H9 (cell line): ENCODE data around the gene ENAM. TPM values are rescaled to one million over a fixed set of nuclear protein-coding genes. Genes with fewer than 3 reads are reported as not detected.

Experiments used
- DNase-seq: peaks from one replicate; pipeline ENCODE4 v3.0.0-alpha.2; 2017
- H2AFZ ChIP-seq: one replicate; pipeline ENCODE4 v1.6.1; 2013; ENCODE audit warnings: mild to moderate bottlenecking, low read length, control low read depth, moderate library complexity
- H2AK5ac ChIP-seq: 2 replicates; pipeline ENCODE4 v1.6.1; 2013; ENCODE audit warnings: low read length, control low read depth, mixed read lengths; ENCODE audit not compliant: insufficient read length
- H2BK120ac ChIP-seq: one replicate; pipeline ENCODE4 v1.6.1; 2013; ENCODE audit warnings: low read depth, mild to moderate bottlenecking, low read length, control low read depth, inconsistent platforms; ENCODE audit not compliant: poor library complexity, severe bottlenecking
- H2BK12ac ChIP-seq: 2 replicates; pipeline ENCODE4 v1.6.1; 2013; ENCODE audit warnings: low read length, control low read depth, mixed read lengths, low read depth; ENCODE audit not compliant: insufficient read length
- H2BK15ac ChIP-seq: 2 replicates; pipeline ENCODE4 v1.6.1; 2013; ENCODE audit warnings: low read depth, low read length, control low read depth
- H2BK20ac ChIP-seq: one replicate; pipeline ENCODE4 v1.6.1; 2013; ENCODE audit warnings: low read depth, mild to moderate bottlenecking, low read length, control low read depth, inconsistent platforms; ENCODE audit not compliant: poor library complexity, severe bottlenecking
- H2BK5ac ChIP-seq: 2 replicates; pipeline ENCODE4 v1.6.1; 2013; ENCODE audit warnings: low read length, control low read depth, mixed read lengths; ENCODE audit not compliant: insufficient read length
- H3K14ac ChIP-seq: 2 replicates; pipeline ENCODE4 v1.6.1; 2013; ENCODE audit warnings: low read length, control low read depth; ENCODE audit not compliant: insufficient read depth
- H3K18ac ChIP-seq: 2 replicates; pipeline ENCODE4 v1.6.1; 2013; ENCODE audit warnings: low read depth, mild to moderate bottlenecking, mixed read lengths, low read length, control low read depth; ENCODE audit not compliant: insufficient read length
- H3K23ac ChIP-seq: 2 replicates; pipeline ENCODE4 v1.6.1; 2013; ENCODE audit warnings: low read length, control low read depth, mixed read lengths, low read depth; ENCODE audit not compliant: insufficient read length
- H3K23me2 ChIP-seq: 2 replicates; pipeline ENCODE4 v1.6.1; 2013; ENCODE audit warnings: low read depth, mild to moderate bottlenecking, mixed read lengths, low read length, control low read depth; ENCODE audit not compliant: insufficient read length, poor library complexity, severe bottlenecking
- H3K27ac ChIP-seq: 2 replicates; pipeline ENCODE4 v1.5.1; 2013; ENCODE audit warnings: low read length, control low read depth, mixed read lengths, low read depth; ENCODE audit not compliant: insufficient read length
- H3K27me3 ChIP-seq: 2 replicates; pipeline ENCODE4 v1.6.1; 2013; ENCODE audit warnings: low read length, control low read depth, inconsistent platforms; ENCODE audit not compliant: insufficient read depth
- H3K4ac ChIP-seq: 2 replicates; pipeline ENCODE4 v1.6.1; 2013; ENCODE audit warnings: low read depth, mild to moderate bottlenecking, control low read depth, inconsistent platforms, low read length, moderate library complexity
- H3K4me1 ChIP-seq: 2 replicates; pipeline ENCODE4 v1.6.1; 2013; ENCODE audit warnings: low read length, control low read depth, inconsistent platforms; ENCODE audit not compliant: insufficient read depth
- H3K4me2 ChIP-seq: 2 replicates; pipeline ENCODE4 v1.6.1; 2013; ENCODE audit warnings: low read length, control low read depth, mixed read lengths; ENCODE audit not compliant: insufficient read length, insufficient read depth
- H3K56ac ChIP-seq: 2 replicates; pipeline ENCODE4 v1.6.1; 2013; ENCODE audit warnings: low read depth, mild to moderate bottlenecking, mixed read lengths, low read length, control low read depth; ENCODE audit not compliant: insufficient read length
- H3K79me1 ChIP-seq: 2 replicates; pipeline ENCODE4 v1.6.1; 2013; ENCODE audit warnings: low read depth, mild to moderate bottlenecking, moderate library complexity, low read length, control low read depth, inconsistent platforms; ENCODE audit not compliant: insufficient read depth, poor library complexity, severe bottlenecking
- H3K79me2 ChIP-seq: 2 replicates; pipeline ENCODE4 v1.6.1; 2013; ENCODE audit warnings: low read length, control low read depth, inconsistent platforms; ENCODE audit not compliant: insufficient read depth
- H3K9ac ChIP-seq: 2 replicates; pipeline ENCODE4 v1.6.1; 2013; ENCODE audit warnings: low read length, control low read depth, mixed read lengths; ENCODE audit not compliant: insufficient read length; ENCODE audit errors: extremely low read depth
- H3K9me3 ChIP-seq: one replicate; pipeline ENCODE4 v1.6.1; 2013; ENCODE audit warnings: low read depth, low read length, inconsistent platforms; ENCODE audit not compliant: control insufficient read depth
- H3T11ph ChIP-seq: one replicate; pipeline ENCODE4 v1.6.1; 2013; ENCODE audit warnings: mild to moderate bottlenecking, low read length, control low read depth, inconsistent platforms
- H4K20me1 ChIP-seq: one replicate; pipeline ENCODE4 v1.6.1; 2013; ENCODE audit not compliant: control insufficient read depth, insufficient read length, insufficient read depth
- H4K5ac ChIP-seq: 2 replicates; pipeline ENCODE4 v1.6.1; 2013; ENCODE audit warnings: low read depth, mild to moderate bottlenecking, mixed read lengths, low read length, control low read depth; ENCODE audit not compliant: insufficient read length
- H4K8ac ChIP-seq: replicated peaks from 2 replicates; pipeline ENCODE4 v1.6.1; 2013; ENCODE audit warnings: low read length, control low read depth, mixed read lengths, low read depth; ENCODE audit not compliant: insufficient read length
- H4K91ac ChIP-seq: 2 replicates; pipeline ENCODE4 v1.6.1; 2013; ENCODE audit warnings: low read depth, mild to moderate bottlenecking, moderate library complexity, mixed read lengths, low read length, control low read depth; ENCODE audit not compliant: insufficient read length
- H3K27ac Mint-ChIP-seq, 3 experiments: 2 replicates in 2 of 3; 3 replicates in 1 of 3; pipeline ENCODE4 v1.8.0; 2020 to 2021; ENCODE audit warnings: mixed read lengths in 3 of 3, mild to moderate bottlenecking in 1 of 3, moderate library complexity in 1 of 3
- H3K27me3 Mint-ChIP-seq: 2 replicates; pipeline ENCODE4 v1.8.0; 2021; ENCODE audit warnings: low read depth, mild to moderate bottlenecking, moderate library complexity, mixed read lengths
- H3K36me3 Mint-ChIP-seq, 3 experiments: 2 replicates in 2 of 3; 3 replicates in 1 of 3; pipeline ENCODE4 v1.8.0; 2020 to 2021; ENCODE audit warnings: low read depth in 3 of 3, mixed read lengths in 3 of 3; ENCODE audit not compliant: insufficient read depth in 1 of 3
- H3K4me1 Mint-ChIP-seq, 2 experiments: 2 replicates each; pipeline ENCODE4 v1.8.0; 2020; ENCODE audit warnings: mixed read lengths in 2 of 2
- H3K4me3 Mint-ChIP-seq, 2 experiments: 2 replicates in 1 of 2; 3 replicates in 1 of 2; pipeline ENCODE4 v1.8.0; 2020 to 2021; ENCODE audit warnings: mild to moderate bottlenecking in 2 of 2, mixed read lengths in 2 of 2, moderate library complexity in 1 of 2
- H3K9me3 Mint-ChIP-seq, 2 experiments: 2 replicates in 1 of 2; 3 replicates in 1 of 2; pipeline ENCODE4 v1.8.0; 2020; ENCODE audit warnings: mild to moderate bottlenecking in 2 of 2, mixed read lengths in 2 of 2, moderate library complexity in 1 of 2
- CTCF ChIP-seq: fragments of 200-600 bp; sonication (generic); conservative IDR thresholded peaks from 3 replicates; pipeline ENCODE4 v1.8.0; 2021; ENCODE audit warnings: antibody characterized with exemption, mild to moderate bottlenecking
- total RNA-seq: library from RNA; stranded (reverse); gene quantifications from 2 replicates; pipeline ENCODE4 v1.2.1, GENCODE V29; 2021

ENAM gene
- total RNA-seq, 1 experiment from 2014 or later: not detected

DNA sequence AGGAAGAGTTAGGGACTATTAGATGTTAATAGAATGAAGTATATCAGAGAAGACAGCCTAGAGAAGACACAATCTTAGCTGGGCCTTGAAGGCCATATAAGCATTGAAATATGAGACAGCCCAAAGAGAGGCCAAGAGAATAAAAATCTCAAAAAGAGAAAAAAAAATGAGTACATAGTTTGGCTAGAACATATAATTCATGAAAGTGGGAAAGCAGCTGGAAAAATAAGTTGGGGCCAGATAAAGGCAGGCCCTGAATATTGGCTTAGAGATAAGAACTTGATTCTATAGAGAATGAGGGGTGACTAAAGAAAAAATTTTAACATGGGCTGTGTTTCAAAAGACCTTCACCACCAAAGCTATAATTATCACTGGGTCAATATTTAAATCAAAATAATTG, 52.4 kb downstream of the ENAM start:
- H3K14ac ChIP-seq: no peak overlapping the region
- Mint-ChIP-seq H3K9me3 (0 out of 5 replicates have a peak, but pooled peaks cover 0 to 2% of the 10 kb centered on the region in 2 experiments), H3K4me1 (no peaks in the 10 kb centered on the region), H3K4me3 (no peak overlapping the region), H3K36me3 (no peaks in the 10 kb centered on the region), H3K27me3 (peaks cover 1% of the 10 kb centered on the region), H3K27ac (no peak overlapping the region)
- no peak overlapping the region for H2BK120ac ChIP-seq
- no peaks in the 10 kb centered on the region for H3K27me3 ChIP-seq
- DNase-seq: no peak
- H2BK20ac ChIP-seq: no peak overlapping the region
- H2BK12ac ChIP-seq: no peak overlapping the region
- H4K91ac ChIP-seq: no peak overlapping the region
- no peak overlapping the region for H3K4ac ChIP-seq
- H3K56ac ChIP-seq: no peak overlapping the region
- no peak overlapping the region for H4K5ac ChIP-seq
- H3K9me3 ChIP-seq: no peaks in the 10 kb centered on the region
- no peaks in the 10 kb centered on the region for H3K23me2 ChIP-seq
- H3K9ac ChIP-seq: no peak overlapping the region
- H3K23ac ChIP-seq: no peak overlapping the region
- H2BK15ac ChIP-seq: no peak overlapping the region
- no peak overlapping the region for H3K4me2 ChIP-seq
- no peak overlapping the region for H4K8ac ChIP-seq
- no peaks in the 10 kb centered on the region for H3K79me1 ChIP-seq
- no peaks in the 10 kb centered on the region for H4K20me1 ChIP-seq
- no peaks in the 10 kb centered on the region for H3K79me2 ChIP-seq
- no peak for TF ChIP-seq CTCF
- no peak overlapping the region for H3K18ac ChIP-seq
- H2BK5ac ChIP-seq: no peak overlapping the region
- no peaks in the 10 kb centered on the region for H3K4me1 ChIP-seq
- no peak overlapping the region for H2AK5ac ChIP-seq
- H2AFZ ChIP-seq: no peak overlapping the region
- H3K27ac ChIP-seq: no peak overlapping the region
- no peak overlapping the region for H3T11ph ChIP-seq
